Pons (tissue), 1 donor: ENCODE measurements around the gene MBD1.
"Not testable (repeated sequence)": the region's sequence is repeated elsewhere in the genome, so short reads cannot be mapped to it uniquely, and the experiment has no call there.

Source experiments
- DNase-seq: peaks from one replicate; pipeline ENCODE4 v3.0.0-alpha.2; 2016; ENCODE audit warnings: low spot score

Gene MBD1

GRCh38 chr18:50273203-50274043, 7.9 kb downstream of the MBD1 start:
- DNase-seq: no peak

- DNase-seq: no peak
Measured at GRCh38 chr18:50272568-50272967, 8.8 kb downstream of the MBD1 start.

- DNase-seq: peak; percentile 41
Measured at GRCh38 chr18:50268022-50268747, 13.1 kb downstream of the MBD1 start.

GRCh38 chr18:50266248-50266704, 15.0 kb downstream of the MBD1 start, which contains the start of gene CFAP53:
CFAP53 (minus strand) TSS chr18:50266495; CDS start chr18:50266404, 91 bp downstream.
- DNase-seq: peak; percentile 78

GRCh38 chr18:50262977-50263376, 18.3 kb downstream of the MBD1 start:
- DNase-seq: no peak

- no peak for DNase-seq
Measured at GRCh38 chr18:50250935-50251334, 30.4 kb downstream of the MBD1 start.

GRCh38 chr18:50249576-50249975, 31.7 kb downstream of the MBD1 start:
- no peak for DNase-seq

- no peak for DNase-seq
Measured at GRCh38 chr18:50247561-50247960, 33.8 kb downstream of the MBD1 start.

- not testable (repeated sequence) for DNase-seq
Measured at GRCh38 chr18:50241768-50242167, 39.6 kb downstream of the MBD1 start.

GRCh38 chr18:50240080-50240563, 41.2 kb downstream of the MBD1 start:
- DNase-seq: no peak

GRCh38 chr18:50232419-50232818, 48.9 kb downstream of the MBD1 start:
- DNase-seq: no peak

- no peak for DNase-seq
Measured at GRCh38 chr18:50231621-50232020, 49.7 kb downstream of the MBD1 start.

- not testable (repeated sequence) for DNase-seq
Measured at GRCh38 chr18:50220249-50220648, 61.1 kb downstream of the MBD1 start.
